WTC11 (cell line): Measurements from ENCODE around the gene SFTA2. TPM values are rescaled to one million over a fixed set of nuclear protein-coding genes. Genes with fewer than 3 reads are reported as not detected.
"Not testable (repeated sequence)": the region's sequence is repeated elsewhere in the genome, so short reads cannot be mapped to it uniquely, and the experiment has no call there.

Experiments
- ATAC-seq: fragments of 200-7000 bp; cut with Tn5 transposase; 2 replicates; pipeline ENCODE4 v1.10.0; 2021; ENCODE audit warnings: mild to moderate bottlenecking, moderate library complexity
- CTCF ChIA-PET: fragments of 300-600 bp; sonication (Branson Sonifier 250); formaldehyde crosslinking; loops from one replicate; lab custom pipeline; 2021; ENCODE audit warnings: antibody characterized with exemption; lab: Charles Lee
- POLR2A ChIA-PET: fragments of 350-600 bp; sonication (Branson Sonifier 250); formaldehyde crosslinking; loops from one replicate; lab custom pipeline; 2021; ENCODE audit warnings: antibody characterized with exemption; lab: Charles Lee
- DNase-seq: peaks from one replicate; pipeline ENCODE4 v3.0.0; 2021; ENCODE audit warnings: low spot score
- H3K27ac Mint-ChIP-seq: 2 replicates; pipeline ENCODE4 v1.8.0; 2021; ENCODE audit warnings: mixed read lengths
- H3K27me3 Mint-ChIP-seq: 2 replicates; pipeline ENCODE4 v1.8.0; 2021; ENCODE audit warnings: low read depth, mild to moderate bottlenecking, moderate library complexity, mixed read lengths
- H3K36me3 Mint-ChIP-seq: 2 replicates; pipeline ENCODE4 v1.8.0; 2021; ENCODE audit warnings: mixed read lengths
- H3K4me1 Mint-ChIP-seq: 2 replicates; pipeline ENCODE4 v1.8.0; 2022; ENCODE audit warnings: mixed read lengths
- H3K4me3 Mint-ChIP-seq: 2 replicates; pipeline ENCODE4 v1.8.0; 2021; ENCODE audit warnings: mild to moderate bottlenecking, moderate library complexity, mixed read lengths
- H3K9me3 Mint-ChIP-seq: 2 replicates; pipeline ENCODE4 v1.8.0; 2021; ENCODE audit warnings: mixed read lengths
- AR ChIP-seq: fragments of 250-450 bp; sonication (Bioruptor Pico); IDR thresholded peaks from 2 replicates; pipeline ENCODE4 v1.9.0; 2021; ENCODE audit warnings: mild to moderate bottlenecking
- ARID4B ChIP-seq: sonication (generic); formaldehyde crosslinking; IDR thresholded peaks from 2 replicates; pipeline ENCODE4 v1.8.0; 2023; ENCODE audit warnings: missing genetic modification reagents, mild to moderate bottlenecking, borderline replicate concordance
- E2F5 ChIP-seq: sonication (generic); formaldehyde crosslinking; IDR thresholded peaks from 2 replicates; pipeline ENCODE4 v1.8.1; 2022; ENCODE audit warnings: mild to moderate bottlenecking, moderate library complexity, missing genetic modification reagents
- ELF4 ChIP-seq: sonication (generic); formaldehyde crosslinking; IDR thresholded peaks from 2 replicates; pipeline ENCODE4 v1.8.1; 2022; ENCODE audit warnings: low read depth, mild to moderate bottlenecking, moderate library complexity, missing genetic modification reagents
- GTF2I ChIP-seq: fragments of 250-450 bp; sonication (Bioruptor Pico); conservative IDR thresholded peaks from 2 replicates; pipeline ENCODE4 v1.4.0; 2021; ENCODE audit warnings: mild to moderate bottlenecking
- HMGA2 ChIP-seq: fragments of 250-450 bp; sonication (Bioruptor Pico); IDR thresholded peaks from 2 replicates; pipeline ENCODE4 v1.4.0; 2021; ENCODE audit warnings: mild to moderate bottlenecking, moderate library complexity
- NR3C1 ChIP-seq: sonication (generic); formaldehyde crosslinking; conservative IDR thresholded peaks from 2 replicates; pipeline ENCODE4 v1.8.1; 2023; ENCODE audit warnings: low read depth, mild to moderate bottlenecking, missing genetic modification reagents
- RELA ChIP-seq: sonication (generic); formaldehyde crosslinking; IDR thresholded peaks from 2 replicates; pipeline ENCODE4 v1.8.1; 2022; ENCODE audit warnings: missing genetic modification reagents, mild to moderate bottlenecking, borderline replicate concordance
- STAT6 ChIP-seq: sonication (generic); formaldehyde crosslinking; conservative IDR thresholded peaks from 2 replicates; pipeline ENCODE4 v1.8.1; 2023; ENCODE audit warnings: mild to moderate bottlenecking, low read depth, missing genetic modification reagents, moderate library complexity
- ZMAT4 ChIP-seq: fragments of 250-450 bp; sonication (Bioruptor Pico); IDR thresholded peaks from 2 replicates; pipeline ENCODE4 v1.9.0; 2021; ENCODE audit warnings: mild to moderate bottlenecking
- ZNF232 ChIP-seq: sonication (generic); formaldehyde crosslinking; IDR thresholded peaks from 2 replicates; pipeline ENCODE4 v1.8.0; 2022; ENCODE audit warnings: mild to moderate bottlenecking, missing genetic modification reagents
- ZNF281 ChIP-seq: sonication (generic); formaldehyde crosslinking; IDR thresholded peaks from 2 replicates; pipeline ENCODE4 v1.8.0; 2023; ENCODE audit warnings: mild to moderate bottlenecking, missing genetic modification reagents
- ZNF532 ChIP-seq: fragments of 250-450 bp; sonication (Bioruptor Pico); IDR thresholded peaks from 2 replicates; pipeline ENCODE4 v1.9.0; 2021; ENCODE audit warnings: mild to moderate bottlenecking, borderline replicate concordance
- total RNA-seq: library from RNA; stranded (reverse); gene quantifications from 3 replicates; pipeline ENCODE4 v1.2.3, GENCODE V29; 2021

Gene SFTA2
- total RNA-seq, 1 experiment from 2014 or later: not detected

- TF ChIP-seq ZNF281 (CRISPR knock-in tag): no peak
- no peak for TF ChIP-seq ZNF232 (CRISPR knock-in tag)
- TF ChIP-seq, all 79 proteins: peak for 0
Observed at GRCh38 chr6:30970946-30971345, 39.0 kb upstream of the SFTA2 start (continued).

GRCh38 chr6:30969171-30969570 lies 37.2 kb upstream of the SFTA2 start:
- Mint-ChIP-seq H3K9me3 (peaks cover 27% of the 10 kb centered on the region), H3K4me1 (peaks cover 12% of the 10 kb centered on the region)
- H3K27ac Mint-ChIP-seq, H3K27me3 Mint-ChIP-seq, ATAC-seq, DNase-seq, H3K36me3 Mint-ChIP-seq, H3K4me3 Mint-ChIP-seq, POLR2A ChIA-PET: not testable (repeated sequence)
- CTCF ChIA-PET: interaction anchor here (0.6 to 1.0 kb wide), 2 partner anchors 75 to 749 kb away, joined by 3 read pairs; no protein-coding TSS in a partner anchor

- DNase-seq: no peak
- Mint-ChIP-seq H3K36me3 (no peaks in the 10 kb centered on the region), H3K4me1 (peaks cover 11% of the 10 kb centered on the region), H3K27ac (no peak overlapping the region), H3K27me3 (peaks cover 5% of the 10 kb centered on the region), H3K9me3 (peaks cover 27% of the 10 kb centered on the region), H3K4me3 (no peak overlapping the region)
- ChIA-PET POLR2A (no interaction called here), CTCF (interaction anchor here (0.5 kb wide), 1 partner anchor 96 kb away, joined by 3 read pairs; no protein-coding TSS in a partner anchor)
- ATAC-seq: no peak
- no peak for TF ChIP-seq ARID4B (CRISPR knock-in tag)
- no peak for TF ChIP-seq ELF4 (CRISPR knock-in tag)
- no peak for TF ChIP-seq AR (CRISPR knock-in tag)
- no peak for TF ChIP-seq E2F5 (CRISPR knock-in tag)
- no peak for TF ChIP-seq ZMAT4
- no peak for TF ChIP-seq NR3C1 (CRISPR knock-in tag)
- no peak for TF ChIP-seq GTF2I (CRISPR knock-in tag)
- TF ChIP-seq HMGA2: no peak
- TF ChIP-seq RELA (CRISPR knock-in tag): no peak
- no peak for TF ChIP-seq STAT6 (CRISPR knock-in tag)
- no peak for TF ChIP-seq ZNF532 (CRISPR knock-in tag)
Observed at GRCh38 chr6:30966154-30966553, 34.2 kb upstream of the SFTA2 start.
